AG20443 (cell line): Measurements from ENCODE around the gene PLPPR1.
"Not testable (repeated sequence)": the region's sequence is repeated elsewhere in the genome, so short reads cannot be mapped to it uniquely, and the experiment has no call there.

Experiments
- DNase-seq: peaks from one replicate; pipeline ENCODE4 v3.0.0; 2012; ENCODE audit warnings: low spot score, mixed read lengths

The PLPPR1 gene

DNA sequence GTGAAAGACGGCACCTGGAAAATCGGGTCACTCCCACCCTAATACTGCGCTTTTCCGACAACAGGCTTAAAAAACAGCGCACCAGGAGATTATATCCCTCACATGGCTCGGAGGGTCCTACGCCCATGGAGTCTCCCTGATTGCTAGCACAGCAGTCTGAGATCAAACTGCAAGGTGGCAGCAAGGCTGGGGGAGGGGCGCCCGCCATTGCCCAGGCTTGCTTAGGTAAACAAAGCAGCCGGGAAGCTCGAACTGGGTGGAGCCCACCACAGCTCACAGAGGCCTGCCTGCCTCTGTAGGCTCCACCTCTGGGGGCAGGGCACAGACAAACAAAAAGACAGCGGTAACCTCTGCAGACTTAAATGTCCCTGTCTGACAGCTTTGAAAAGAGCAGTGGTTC is 262.5 kb downstream of the PLPPR1 start:
- not testable (repeated sequence) for DNase-seq

DNA sequence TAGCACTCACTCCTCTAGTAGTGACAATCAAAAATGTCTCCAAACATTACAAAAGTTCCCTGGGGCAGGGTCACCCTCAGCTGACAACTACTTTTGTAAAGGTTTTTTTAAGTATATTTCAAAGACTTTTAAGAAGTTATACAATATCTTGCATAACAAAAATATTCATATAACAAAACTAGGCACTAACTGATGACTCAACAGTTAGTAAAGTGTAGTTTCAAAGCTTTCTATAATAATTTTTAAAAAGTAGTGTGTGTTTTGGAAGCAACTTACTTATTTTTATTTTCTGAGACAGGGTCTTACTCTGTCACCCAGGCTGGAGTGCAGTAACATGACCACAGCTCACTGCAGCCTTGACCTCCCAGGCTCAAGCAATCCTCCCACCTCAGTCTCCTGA is 271.4 kb downstream of the PLPPR1 start:
- no peak for DNase-seq

DNA sequence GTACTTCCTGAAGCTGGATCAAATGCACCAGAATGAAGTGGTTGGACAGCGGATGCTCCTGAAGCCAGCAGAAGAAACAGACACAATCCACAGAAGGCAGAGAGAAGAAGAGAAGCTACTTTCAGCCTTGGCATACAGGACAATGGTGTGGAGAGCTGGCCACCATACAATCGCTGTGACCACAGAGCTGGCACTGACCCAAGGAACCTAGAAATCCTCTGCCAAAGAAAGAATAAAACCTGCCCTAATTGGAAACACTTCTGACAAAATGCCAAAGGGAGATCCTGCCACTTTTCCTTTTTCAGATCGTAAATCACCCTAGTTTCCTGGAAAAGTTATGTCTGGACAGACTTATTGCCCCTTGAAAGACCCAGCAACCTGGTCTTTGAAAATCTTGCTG is 278.5 kb downstream of the PLPPR1 start:
- DNase-seq, result no peak

DNA sequence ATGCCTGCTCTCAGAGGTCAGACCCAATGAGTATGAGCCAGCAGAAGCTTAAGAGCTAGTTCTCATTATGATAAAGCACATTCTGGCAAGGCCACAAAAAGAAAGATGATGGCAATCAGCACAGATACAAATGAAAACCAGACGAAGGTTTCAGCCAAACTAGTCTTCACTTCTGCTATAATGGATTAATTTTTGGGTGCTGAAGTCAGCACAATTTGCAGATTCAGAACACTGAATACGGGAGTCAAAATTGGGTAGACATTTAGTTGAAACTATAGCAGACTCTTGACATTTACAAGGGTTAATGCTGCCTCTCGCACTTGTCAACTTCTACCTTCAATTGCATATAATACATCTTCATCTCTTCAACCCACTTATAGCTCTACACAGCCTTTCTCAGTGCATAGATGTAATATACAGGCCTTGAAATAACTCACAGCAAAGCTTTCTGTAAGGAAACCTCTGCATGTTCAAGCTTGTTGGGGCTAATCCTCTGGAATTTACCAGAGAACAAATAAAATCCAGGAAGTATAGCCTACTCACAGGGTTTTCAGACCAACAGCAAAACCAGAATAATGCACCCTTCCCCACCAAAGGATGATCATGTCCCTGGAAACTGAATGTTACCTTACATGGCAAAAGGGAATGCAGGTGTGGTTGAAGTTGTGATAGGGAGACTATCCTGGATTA is 279.1 kb downstream of the PLPPR1 start:
- no peak for DNase-seq

DNA sequence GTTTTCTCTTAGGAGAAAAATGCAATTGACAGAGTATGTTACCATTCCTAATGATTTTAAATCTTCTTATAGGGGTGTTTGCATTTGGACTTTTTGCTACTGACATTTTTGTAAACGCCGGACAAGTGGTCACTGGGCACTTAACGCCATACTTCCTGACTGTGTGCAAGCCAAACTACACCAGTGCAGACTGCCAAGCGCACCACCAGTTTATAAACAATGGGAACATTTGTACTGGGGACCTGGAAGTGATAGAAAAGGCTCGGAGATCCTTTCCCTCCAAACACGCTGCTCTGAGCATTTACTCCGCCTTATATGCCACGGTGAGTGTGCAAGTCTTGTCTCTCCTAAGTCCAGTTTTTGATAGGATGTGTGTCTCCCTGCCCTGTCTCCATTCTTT is 280.6 kb downstream of the PLPPR1 start:
- no peak for DNase-seq

DNA sequence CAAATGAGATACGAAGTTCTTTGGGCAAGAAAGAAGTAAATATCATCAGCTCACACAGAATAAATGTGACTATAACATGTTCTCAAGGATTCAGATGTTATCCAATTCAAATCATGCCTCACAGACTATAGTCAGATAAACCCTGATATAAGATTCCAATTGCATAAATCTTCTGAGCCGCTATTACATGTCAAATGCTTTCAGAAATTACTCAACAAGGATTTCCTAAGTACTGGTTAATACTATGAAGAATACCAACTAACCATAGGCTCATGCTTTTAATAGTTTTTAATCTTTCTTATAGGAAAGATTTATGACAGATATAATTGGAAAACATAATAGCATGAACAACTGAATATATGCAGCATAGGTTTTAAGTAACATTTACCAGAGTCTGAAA is 282.7 kb downstream of the PLPPR1 start:
- no peak for DNase-seq

DNA sequence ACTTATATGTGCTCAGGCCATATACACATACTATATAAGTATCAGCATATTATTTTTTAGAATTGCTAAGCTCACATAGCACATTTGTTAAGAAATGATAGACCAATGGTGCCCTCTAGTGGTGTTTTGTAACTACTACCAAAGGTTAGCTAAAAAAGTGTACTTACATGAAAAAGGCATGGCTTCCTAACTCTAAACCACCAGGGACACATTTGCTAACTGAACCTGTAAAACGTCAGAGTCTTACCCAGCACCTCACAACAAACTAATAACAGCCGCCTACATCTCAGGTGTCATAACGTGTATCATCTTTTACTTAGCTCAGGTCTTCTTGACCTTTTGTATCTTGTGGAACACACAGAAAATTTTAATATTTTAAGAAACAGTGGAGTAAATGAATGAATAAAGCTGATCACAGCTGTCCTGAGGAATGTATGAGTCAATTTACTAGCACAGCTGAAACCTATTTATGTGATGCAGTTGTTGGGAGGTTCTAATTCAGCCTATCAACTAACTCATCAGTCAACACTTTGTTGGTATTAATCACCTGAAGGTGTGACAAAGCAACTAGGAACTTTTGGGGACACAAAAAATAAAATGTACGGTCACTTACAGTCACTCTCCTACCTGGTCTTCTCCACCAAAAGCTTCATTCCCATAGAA is 283.4 kb downstream of the PLPPR1 start:
- peak; percentile 56 for DNase-seq

DNA sequence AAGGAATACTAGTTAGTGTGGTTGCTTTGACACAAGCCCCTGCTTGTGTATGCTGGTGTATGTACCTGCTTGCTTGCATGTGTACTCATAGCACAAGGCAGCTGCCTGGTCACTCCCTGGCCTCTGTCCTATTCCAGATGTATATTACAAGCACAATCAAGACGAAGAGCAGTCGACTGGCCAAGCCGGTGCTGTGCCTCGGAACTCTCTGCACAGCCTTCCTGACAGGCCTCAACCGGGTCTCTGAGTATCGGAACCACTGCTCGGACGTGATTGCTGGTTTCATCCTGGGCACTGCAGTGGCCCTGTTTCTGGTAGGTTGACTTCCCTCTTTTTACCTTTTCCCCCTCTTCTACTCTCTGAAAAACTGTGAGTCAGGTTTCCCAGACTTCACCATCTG is 284.1 kb downstream of the PLPPR1 start:
- DNase-seq, result no peak

DNA sequence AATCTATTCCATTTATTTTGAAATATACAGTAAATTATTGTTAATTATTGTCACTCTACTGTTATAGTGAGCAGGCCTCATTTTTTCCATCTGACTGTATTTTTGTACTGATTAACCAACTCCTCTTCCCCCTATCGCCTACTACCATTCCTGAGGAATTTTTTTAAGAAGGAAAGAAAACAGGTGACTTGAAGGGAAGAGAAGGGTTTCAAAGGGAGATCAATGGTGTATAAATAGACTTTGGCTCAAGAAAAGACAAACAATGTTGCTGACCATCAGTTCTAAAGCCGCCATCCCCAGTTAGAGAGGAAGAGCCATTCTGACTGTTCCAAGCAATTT is 286.6 kb downstream of the PLPPR1 start:
- DNase-seq, result no peak

DNA sequence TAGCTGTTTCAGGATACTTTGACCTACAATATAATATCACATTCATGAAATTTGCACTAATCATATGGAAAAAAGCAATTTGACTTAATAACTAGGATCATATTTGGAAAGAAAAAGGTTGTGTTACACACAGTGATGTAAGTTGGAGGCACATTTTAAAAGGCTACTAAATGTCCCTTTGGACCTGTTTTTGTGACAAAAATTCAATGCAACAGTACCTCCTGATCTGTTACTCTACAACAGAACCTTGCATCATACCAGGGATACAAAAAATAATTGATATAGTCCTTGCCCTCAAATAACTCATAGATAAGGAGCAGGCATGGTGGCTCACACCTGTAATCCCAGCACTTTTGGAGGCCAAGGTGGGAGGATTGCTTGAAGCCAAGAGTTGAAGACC is 289.2 kb downstream of the PLPPR1 start:
- no peak for DNase-seq

DNA sequence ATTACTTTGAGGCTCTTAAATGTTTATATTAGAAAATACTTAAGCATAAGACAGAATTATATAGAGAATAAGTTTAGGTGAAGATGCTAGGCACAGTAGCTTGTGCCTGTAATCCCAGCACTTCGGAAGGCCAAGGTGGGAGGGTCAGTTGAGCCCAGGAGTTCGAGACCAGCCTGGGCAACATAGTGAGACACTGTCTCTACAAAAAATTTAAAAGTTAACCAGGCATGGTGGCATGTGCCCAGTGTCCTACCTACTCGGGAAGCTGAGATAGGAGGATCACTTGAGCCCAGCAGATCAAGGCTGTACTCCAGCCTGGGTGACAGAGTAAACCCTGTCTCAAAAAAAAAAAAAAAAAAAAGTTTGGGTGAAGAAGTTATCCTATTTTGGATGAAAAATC is 294.6 kb downstream of the PLPPR1 start:
- no peak for DNase-seq

DNA sequence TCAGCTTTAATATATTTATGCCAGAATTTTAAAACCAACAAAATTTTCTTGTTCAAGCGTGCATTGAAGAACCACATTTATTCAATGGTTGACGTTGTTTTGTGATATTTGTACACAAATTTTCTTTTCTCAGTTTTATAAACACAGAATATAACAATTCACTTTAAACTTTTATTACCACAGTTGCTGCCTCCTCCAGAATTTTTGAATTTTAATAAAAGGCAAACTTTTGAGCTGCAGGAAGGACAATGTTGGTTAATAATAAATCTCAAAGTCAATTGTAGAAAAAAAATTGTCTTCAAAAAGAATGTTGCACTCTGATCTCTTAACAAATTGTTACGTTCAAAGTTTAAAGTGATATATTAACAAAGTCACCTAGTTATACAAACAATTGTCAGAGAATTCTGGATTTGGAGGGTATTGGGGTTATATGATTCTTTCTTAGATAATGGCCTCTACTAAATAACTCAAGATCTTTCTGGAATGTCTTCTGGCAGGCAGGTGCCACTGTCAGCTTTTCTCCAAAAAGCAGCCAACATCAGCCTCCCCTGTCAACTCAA is 295.8 kb downstream of the PLPPR1 start:
- no peak for DNase-seq

DNA sequence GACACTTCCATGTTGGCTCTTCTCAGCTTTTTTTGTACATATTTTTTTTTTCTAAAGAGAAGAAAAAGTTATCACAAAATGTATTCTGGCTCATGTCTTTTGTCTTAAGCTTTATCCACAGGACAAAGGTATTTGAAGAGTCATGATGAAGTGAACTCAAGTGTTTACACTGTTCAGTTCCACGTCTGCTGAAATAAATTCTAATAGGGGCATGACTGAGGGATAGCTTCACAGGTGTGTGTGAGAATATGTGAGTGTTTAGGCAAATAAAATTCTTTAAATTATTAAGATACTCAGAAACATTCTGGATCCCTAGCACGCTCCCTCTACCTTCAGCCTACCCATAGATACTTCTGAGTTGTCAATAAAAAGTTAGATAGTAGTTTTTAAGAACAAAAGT is 296.5 kb downstream of the PLPPR1 start:
- DNase-seq, result no peak

DNA sequence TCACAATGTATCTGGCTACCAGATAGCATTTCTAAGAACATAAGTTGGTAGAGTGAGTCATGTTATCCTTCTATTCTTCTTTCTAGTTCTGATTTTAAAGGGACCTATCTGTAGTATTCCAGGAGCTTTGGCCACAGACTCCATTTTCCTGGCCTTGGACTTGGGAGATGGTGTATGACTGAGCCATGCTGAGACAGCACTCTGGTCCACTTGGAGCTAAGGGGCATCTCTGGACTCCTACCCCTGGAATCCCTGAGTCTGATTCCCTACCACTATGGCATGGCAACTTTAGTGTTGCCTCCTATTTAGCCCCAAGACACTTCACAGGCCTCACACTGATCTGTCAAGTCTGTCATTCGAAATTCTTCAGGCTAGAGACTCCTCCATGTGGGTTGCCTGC is 297.5 kb downstream of the PLPPR1 start:
- DNase-seq, result no peak

DNA sequence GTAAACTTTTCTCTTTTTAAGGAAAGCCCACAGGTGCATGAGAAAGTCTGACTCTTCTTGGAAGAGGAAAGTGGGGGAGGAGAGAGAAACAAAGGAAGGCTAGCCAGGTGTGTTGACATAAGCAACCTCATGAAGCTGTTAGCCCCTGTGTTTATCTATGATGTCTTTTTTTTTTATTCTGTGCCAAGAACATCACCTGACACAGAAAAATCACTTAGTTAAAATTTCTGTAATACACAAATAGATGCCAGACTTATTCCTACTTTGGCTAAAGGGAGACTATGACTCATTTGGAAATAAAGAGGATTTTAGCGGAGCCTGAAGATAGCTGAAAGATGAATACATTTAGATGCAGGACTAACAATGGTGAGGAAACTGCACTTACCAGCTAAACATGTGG is 298.0 kb downstream of the PLPPR1 start:
- no peak for DNase-seq

DNA sequence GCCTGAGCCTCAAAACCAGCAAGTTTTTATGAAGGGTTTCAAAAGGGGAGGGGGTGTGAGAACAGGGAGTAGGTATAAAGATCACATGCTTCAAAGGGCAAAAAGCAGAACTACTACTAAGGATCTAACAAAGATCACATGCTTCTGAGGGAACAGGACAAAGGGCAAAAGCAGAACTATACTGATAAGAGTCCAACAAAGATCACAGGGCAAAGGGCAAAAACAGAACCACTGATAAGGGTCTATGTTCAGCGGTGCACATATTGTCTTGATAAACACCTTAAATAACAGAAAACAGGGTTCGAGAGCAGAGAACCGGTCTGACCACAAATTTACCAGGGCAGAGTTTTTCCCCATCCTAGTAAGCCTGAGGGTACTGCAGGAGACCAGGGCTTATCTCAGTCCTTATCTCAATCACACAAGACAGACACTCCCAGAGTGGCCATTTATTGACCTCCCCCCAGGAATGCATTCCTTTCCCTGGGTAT is 298.9 kb downstream of the PLPPR1 start:
- not testable (repeated sequence) for DNase-seq

DNA sequence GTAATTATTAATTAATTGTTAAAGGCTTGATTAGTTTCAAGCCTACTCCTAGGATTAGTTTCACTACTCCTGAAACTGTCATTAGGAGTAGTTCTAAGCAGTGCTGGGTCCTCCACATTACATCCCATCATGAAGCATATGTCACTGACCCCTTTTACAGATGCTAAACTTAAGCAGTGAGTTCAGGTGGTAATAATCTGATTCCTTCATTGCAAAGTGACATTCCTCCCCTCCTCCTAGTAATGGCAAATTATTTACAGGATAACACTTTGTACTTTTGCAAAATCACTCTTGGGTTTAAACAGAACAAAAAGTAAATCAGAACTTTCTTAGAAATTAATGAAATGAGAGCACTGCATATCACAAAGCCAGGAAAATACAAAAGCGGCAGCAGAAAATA is 303.8 kb downstream of the PLPPR1 start:
- DNase-seq, result no peak

DNA sequence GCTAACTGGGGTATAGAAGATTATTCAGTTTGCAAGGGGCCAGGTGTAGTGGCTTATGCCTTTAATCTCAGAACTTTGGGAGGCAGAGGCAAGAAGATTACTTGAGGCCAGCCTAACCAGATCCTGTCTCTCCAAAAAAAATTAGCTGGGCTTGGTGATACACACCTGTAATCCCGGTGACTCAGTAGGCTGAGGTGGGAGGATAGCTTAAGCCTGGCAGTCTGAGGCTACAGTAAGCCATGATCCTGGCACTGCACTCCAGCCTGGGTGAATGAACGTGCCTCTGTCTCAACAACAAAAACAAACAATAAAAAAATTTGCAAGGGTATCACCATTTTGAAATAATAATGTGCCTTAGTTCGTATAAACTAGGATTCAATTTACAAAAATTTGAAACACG is 305.0 kb downstream of the PLPPR1 start:
- no peak for DNase-seq

DNA sequence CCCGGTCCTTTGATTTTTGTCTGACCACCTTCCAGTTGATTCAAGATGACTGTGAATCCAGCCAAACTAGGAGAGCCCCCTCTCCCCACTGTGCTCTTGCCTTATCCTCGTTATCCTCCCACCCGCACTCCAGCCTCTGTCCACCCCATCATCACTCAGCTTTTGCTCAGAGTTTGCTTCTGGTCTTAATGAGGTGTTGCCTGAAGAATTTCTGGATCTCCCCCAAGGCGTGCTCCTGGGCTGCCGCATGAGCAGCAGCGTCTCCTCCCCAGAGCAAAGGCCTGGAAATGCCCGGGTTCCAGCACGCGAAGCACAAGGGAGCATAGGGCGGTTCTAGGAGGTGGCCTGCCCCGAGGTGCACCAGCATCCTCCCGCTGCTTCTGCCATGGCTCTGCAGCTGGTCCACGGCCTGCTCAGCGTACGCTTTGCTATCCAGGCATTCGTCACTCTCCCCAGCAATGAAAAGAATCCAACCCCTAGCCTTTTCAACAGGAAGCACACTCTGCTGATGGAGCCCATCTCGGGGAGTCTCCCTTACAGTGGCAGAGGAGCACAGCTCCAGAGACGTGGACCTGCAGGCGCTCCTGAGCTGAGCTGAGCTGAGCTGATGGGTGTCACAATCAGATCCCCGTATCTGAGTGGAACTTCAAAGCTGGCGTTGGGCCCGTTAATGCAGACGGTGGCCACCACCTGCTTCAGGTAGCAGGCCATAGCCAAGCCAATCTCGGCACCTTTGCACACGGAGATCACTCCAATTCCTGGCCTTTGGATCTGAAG is 305.6 kb downstream of the PLPPR1 start:
- no peak for DNase-seq

DNA sequence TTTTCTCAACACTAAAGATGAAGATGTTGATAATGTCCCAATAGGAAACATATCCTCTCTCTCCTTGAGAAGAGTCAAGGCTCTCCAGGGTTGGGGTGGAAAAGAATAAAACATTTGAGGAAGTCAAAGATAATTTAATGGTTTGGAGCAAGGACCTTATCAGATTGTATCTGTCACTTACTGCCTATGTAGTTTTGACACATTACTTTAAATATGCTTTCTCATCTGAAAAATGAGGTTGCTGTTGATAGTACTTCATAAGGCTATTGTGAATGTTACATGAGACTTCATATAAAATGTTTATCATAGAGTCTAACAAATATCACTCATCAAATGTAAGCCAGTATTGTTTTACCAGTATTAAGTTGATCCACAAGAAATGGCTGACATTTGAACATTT is 307.6 kb downstream of the PLPPR1 start:
- no peak for DNase-seq

DNA sequence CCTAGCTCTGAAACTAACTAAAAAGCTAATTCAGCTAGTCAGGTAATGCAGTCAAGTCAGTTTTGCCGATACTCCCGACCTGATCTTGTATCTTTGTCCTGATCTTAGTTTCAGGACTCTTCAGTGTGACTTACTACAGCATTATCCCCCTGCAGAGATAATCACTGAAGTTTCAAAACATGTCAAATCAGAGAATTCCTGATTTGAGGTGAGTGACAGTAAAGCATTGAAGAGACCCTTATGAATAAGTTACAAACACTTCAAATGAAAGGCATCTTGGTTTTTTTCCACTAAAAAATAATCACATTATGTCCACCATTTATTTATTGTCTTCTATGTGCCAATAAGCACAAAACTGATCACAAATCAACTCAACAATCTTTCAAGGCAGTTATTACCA is 308.7 kb downstream of the PLPPR1 start:
- no peak for DNase-seq

DNA sequence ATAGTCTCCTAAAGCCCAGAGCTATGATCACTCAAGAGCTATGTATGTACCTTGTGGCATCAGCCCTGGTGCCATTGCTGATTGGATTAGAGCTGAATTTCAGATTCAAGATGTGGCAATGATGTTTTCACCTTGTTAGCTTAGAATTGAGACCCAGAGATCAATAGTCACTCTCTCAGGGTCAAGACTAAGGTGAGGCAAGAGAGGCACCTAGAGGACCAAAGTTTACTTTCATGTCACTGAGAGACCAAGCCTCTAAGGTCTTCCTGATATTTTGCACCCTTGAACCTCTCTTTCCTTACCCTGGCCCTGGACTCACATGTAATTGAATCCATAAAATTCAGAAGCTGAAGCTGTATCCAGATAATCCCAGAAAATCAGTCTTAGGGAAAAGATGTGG is 313.4 kb downstream of the PLPPR1 start:
- no peak for DNase-seq

DNA sequence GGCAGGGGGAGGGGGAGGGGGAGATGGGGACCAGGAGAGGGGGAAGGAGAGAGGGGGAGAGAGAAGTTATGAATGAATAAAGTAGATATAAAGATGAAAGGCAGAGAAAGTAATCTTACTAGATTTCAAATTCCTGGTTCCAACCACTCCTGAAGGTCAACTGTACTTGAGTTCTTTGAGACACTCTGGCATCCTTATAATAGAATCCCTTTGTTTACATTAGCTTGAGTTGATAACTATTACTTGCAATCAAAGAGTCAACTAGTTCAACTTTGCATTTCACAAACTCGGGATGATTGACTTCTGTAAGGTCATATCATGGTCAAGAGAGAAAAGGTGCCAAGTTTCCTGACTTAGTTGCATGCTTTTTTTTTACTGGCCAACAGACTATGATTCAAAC is 314.1 kb downstream of the PLPPR1 start:
- no peak for DNase-seq
